Skin epidermis (tissue), 12 donors: ENCODE data around the gene GTF3C5.
A peak's percentile ranks its signal among the peaks of the same experiment; 100 is the strongest.
"Not testable (repeated sequence)": the region's sequence is repeated elsewhere in the genome, so short reads cannot be mapped to it uniquely, and the experiment has no call there.

Experiments used
- H3K27ac ChIP-seq, 21 experiments: fragments of 200-600 bp; sonication (generic) in 11 of 21; one replicate each; pipeline ENCODE4 v1.5.0; 2020; ENCODE audit warnings: mild to moderate bottlenecking in 3 of 21, inconsistent platforms in 2 of 21, moderate library complexity in 2 of 21
- H3K4me3 ChIP-seq, 7 experiments: fragments of 200-600 bp; sonication (generic) in 2 of 7; one replicate each; pipeline ENCODE4 v1.5.0; 2020; ENCODE audit warnings: inconsistent platforms in 2 of 7, mild to moderate bottlenecking in 2 of 7, moderate library complexity in 1 of 7

Gene GTF3C5

GRCh38 chr9:133064241-133065069 is 33.7 kb downstream of the GTF3C5 start:
- Histone ChIP-seq H3K27ac (no peak overlapping the region), H3K4me3 (no peak overlapping the region)

DNA sequence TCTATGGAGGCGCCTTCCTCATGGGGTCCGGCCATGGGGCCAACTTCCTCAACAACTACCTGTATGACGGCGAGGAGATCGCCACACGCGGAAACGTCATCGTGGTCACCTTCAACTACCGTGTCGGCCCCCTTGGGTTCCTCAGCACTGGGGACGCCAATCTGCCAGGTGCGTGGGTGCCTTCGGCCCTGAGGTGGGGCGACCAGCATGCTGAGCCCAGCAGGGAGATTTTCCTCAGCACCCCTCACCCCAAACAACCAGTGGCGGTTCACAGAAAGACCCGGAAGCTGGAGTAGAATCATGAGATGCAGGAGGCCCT is 34.2 kb downstream of the GTF3C5 start:
- H3K4me3 ChIP-seq, result no peak overlapping the region

DNA sequence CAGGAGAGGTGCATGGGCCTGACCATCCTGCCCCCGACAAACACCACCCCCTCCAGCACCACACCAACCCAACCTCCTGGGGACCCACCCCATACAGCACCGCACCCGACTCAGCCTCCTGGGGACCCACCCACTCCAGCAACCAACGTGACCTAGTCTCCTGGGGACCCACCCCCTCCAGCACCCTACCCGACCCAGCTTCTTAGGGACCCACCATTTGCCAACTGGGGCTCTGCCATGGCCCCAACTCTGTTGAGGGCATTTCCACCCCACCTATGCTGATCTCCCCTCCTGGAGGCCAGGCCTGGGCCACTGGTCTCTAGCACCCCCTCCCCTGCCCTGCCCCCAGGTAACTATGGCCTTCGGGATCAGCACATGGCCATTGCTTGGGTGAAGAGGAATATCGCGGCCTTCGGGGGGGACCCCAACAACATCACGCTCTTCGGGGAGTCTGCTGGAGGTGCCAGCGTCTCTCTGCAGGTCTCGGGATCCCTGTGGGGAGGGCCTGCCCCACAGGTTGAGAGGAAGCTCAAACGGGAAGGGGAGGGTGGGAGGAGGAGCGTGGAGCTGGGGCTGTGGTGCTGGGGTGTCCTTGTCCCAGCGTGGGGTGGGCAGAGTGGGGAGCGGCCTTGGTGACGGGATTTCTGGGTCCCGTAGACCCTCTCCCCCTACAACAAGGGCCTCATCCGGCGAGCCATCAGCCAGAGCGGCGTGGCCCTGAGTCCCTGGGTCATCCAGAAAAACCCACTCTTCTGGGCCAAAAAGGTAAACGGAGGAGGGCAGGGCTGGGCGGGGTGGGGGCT is 35.6 kb downstream of the GTF3C5 start:
- no peak overlapping the region for H3K27ac ChIP-seq
- no peak overlapping the region for H3K4me3 ChIP-seq

More for the DNA sequence above, 34.2 kb downstream of the GTF3C5 start:
- H3K27ac ChIP-seq, result no peak overlapping the region

GRCh38 chr9:133067006-133067405 is 36.2 kb downstream of the GTF3C5 start:
- Histone ChIP-seq H3K4me3 (no peak overlapping the region), H3K27ac (no peak overlapping the region)

DNA sequence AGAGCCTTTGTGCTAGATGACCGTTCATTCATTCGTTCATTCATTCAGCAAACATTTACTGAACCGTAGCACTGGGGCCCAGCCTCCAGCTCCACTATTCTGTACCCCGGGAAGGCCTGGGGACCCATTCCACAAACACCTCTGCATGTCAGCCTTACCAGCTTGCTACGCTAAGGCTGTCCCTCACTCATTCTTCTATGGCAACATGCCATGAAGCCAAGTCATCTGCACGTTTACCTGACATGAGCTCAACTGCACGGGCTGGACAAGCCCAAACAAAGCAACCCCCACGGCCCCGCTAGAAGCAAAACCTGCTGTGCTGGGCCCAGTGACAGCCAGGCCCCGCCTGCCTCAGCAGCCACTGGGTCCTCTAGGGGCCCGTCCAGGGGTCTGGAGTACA is 37.0 kb downstream of the GTF3C5 start:
- Histone ChIP-seq H3K4me3 (no peak overlapping the region), H3K27ac (no peak overlapping the region)

- H3K4me3 ChIP-seq, H3K27ac ChIP-seq: not testable (repeated sequence)
Measured at GRCh38 chr9:133068431-133068830, 37.6 kb downstream of the GTF3C5 start.

- H3K4me3 ChIP-seq, H3K27ac ChIP-seq: not testable (repeated sequence)
Measured at GRCh38 chr9:133070500-133070961, 39.7 kb downstream of the GTF3C5 start.

DNA sequence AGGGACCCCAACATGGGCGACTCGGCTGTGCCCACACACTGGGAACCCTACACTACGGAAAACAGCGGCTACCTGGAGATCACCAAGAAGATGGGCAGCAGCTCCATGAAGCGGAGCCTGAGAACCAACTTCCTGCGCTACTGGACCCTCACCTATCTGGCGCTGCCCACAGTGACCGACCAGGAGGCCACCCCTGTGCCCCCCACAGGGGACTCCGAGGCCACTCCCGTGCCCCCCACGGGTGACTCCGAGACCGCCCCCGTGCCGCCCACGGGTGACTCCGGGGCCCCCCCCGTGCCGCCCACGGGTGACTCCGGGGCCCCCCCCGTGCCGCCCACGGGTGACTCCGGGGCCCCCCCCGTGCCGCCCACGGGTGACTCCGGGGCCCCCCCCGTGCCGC is 40.2 kb downstream of the GTF3C5 start:
- H3K4me3 ChIP-seq, result not testable (repeated sequence)

DNA sequence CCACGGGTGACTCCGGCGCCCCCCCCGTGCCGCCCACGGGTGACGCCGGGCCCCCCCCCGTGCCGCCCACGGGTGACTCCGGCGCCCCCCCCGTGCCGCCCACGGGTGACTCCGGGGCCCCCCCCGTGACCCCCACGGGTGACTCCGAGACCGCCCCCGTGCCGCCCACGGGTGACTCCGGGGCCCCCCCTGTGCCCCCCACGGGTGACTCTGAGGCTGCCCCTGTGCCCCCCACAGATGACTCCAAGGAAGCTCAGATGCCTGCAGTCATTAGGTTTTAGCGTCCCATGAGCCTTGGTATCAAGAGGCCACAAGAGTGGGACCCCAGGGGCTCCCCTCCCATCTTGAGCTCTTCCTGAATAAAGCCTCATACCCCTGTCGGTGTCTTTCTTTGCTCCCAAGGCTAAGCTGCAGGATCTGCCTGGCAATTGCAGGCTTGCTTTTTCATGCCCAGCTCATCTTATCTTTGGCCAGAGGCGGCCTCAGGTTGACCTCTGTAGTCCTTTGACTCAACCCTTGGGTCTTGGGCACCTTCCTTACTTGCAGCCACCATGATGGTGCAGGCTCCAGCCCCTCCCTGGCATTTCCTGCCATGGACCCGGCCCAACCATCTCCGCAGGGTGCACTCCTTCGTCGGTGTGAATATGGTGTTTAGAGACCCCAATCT is 40.8 kb downstream of the GTF3C5 start:
- H3K27ac ChIP-seq, result no peak overlapping the region
- H3K4me3 ChIP-seq, result no peak overlapping the region

More for the DNA sequence above, 40.2 kb downstream of the GTF3C5 start:
- not testable (repeated sequence) for H3K27ac ChIP-seq

GRCh38 chr9:133072210-133072609 is 41.4 kb downstream of the GTF3C5 start:
- not testable (repeated sequence) for H3K4me3 ChIP-seq, H3K27ac ChIP-seq

GRCh38 chr9:133073086-133074014 is 42.6 kb downstream of the GTF3C5 start:
- no peak overlapping the region for H3K4me3 ChIP-seq
- no peak overlapping the region for H3K27ac ChIP-seq

- no peak overlapping the region for H3K27ac ChIP-seq
- no peak overlapping the region for H3K4me3 ChIP-seq
Measured at GRCh38 chr9:133074111-133074651, 43.4 kb downstream of the GTF3C5 start.

GRCh38 chr9:133075925-133076630 is 45.3 kb downstream of the GTF3C5 start:
- H3K27ac ChIP-seq, result peak overlapping the region in 2 of 21 experiments; percentile 11 to 39
- no peak overlapping the region for H3K4me3 ChIP-seq

DNA sequence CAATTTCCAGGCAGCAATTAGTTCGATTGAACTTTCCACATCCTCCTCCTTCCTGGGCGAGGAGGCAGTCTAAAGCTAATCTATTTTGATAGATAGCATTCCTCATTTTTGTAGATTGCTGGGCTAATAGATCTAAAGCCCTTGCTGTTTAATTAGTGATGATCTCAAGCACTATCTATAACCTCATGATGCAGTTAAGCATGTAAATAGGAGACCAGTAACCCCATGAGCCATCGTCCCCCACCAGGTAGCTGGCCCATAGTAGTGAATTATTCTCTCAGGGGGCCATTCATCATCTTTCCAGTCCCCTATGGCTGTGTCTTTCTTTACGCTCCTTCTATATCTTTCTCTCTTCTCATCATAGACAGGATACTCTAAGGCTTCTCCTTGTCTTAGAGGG is 45.9 kb downstream of the GTF3C5 start:
- peak overlapping the region in 2 of 21 experiments; percentile 11 for H3K27ac ChIP-seq

DNA sequence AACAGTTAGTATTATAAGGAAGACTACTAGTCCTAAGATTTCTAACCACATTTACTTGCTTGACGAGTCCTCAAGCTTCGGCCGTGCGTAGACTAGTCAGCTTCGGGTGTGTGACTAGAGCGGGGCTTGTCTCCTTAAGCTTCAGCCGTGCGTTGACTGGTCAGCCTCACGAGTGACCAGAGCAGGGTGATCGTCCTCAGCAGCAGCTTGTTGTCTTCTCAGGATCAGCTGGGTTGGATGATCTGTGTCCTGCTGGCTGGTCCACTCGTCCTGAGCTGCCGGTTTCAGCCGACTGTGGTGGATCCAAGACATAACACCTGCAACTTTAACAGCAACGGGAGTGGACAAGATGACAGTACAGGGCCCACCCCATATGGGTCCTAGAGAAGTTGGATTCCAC is 47.7 kb downstream of the GTF3C5 start:
- Histone ChIP-seq H3K4me3 (no peak overlapping the region), H3K27ac (no peak overlapping the region)

More for the DNA sequence above, 45.9 kb downstream of the GTF3C5 start:
- no peak overlapping the region for H3K4me3 ChIP-seq

DNA sequence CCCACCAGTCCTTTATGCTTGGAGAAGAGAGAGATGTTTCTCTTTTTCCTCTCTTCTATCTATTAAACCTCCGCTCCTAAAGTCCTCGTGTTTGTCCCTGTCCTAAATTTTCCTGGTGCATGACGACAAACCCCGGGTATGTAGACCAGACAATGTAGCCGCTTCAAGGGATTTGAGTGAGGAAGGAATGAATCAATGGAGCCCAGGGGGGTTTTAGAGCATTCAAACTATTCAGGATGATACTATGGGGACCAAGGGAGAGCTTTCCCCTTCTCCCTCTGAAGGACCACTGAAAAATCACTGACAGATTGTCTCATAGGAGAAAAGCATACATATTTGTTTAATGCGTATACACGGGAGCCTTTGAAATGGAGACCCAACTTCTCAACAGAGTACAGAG is 49.4 kb downstream of the GTF3C5 start:
- no peak overlapping the region for H3K4me3 ChIP-seq
- no peak overlapping the region for H3K27ac ChIP-seq

GRCh38 chr9:133080786-133081779 is 50.3 kb downstream of the GTF3C5 start:
- not testable (repeated sequence) for H3K27ac ChIP-seq, H3K4me3 ChIP-seq
